GM23248 (cell line): ENCODE measurements around the gene GPD1L. TPM values are rescaled to one million over a fixed set of nuclear protein-coding genes. Genes with fewer than 3 reads are reported as not detected.

Experiments
- DNase-seq: peaks from one replicate; pipeline ENCODE4 v3.0.0-alpha.2; 2015
- H2AFZ ChIP-seq: fragments of 200-600 bp; sonication (generic); 2 replicates; pipeline ENCODE4 v1.6.1; 2016; ENCODE audit warnings: antibody characterized with exemption
- H3F3A ChIP-seq: fragments of 200-600 bp; sonication (generic); 2 replicates; pipeline ENCODE4 v1.6.1; 2016; ENCODE audit warnings: mild to moderate bottlenecking, antibody characterized with exemption, mixed run types; ENCODE audit not compliant: insufficient read depth
- H3K27ac ChIP-seq: fragments of 200-600 bp; sonication (generic); 2 replicates; pipeline ENCODE4 v1.5.1; 2016; ENCODE audit warnings: mild to moderate bottlenecking
- H3K27me3 ChIP-seq: fragments of 200-600 bp; sonication (generic); replicated peaks from 2 replicates; pipeline ENCODE4 v1.6.1; 2016; ENCODE audit warnings: mild to moderate bottlenecking; ENCODE audit not compliant: insufficient read depth
- H3K36me3 ChIP-seq: fragments of 200-600 bp; sonication (generic); 2 replicates; pipeline ENCODE4 v1.6.1; 2016; ENCODE audit warnings: low read depth, mild to moderate bottlenecking
- H3K4me1 ChIP-seq: fragments of 200-600 bp; sonication (generic); 2 replicates; pipeline ENCODE4 v1.6.1; 2016; ENCODE audit warnings: mild to moderate bottlenecking; ENCODE audit not compliant: insufficient read depth
- H3K4me2 ChIP-seq: fragments of 200-600 bp; sonication (generic); one replicate; pipeline ENCODE4 v1.6.1; 2016; ENCODE audit warnings: mild to moderate bottlenecking; ENCODE audit not compliant: unreplicated experiment
- H3K4me3 ChIP-seq: fragments of 200-600 bp; sonication (generic); 2 replicates; pipeline ENCODE4 v1.5.1; 2016; ENCODE audit warnings: mild to moderate bottlenecking
- H3K79me2 ChIP-seq: fragments of 200-600 bp; sonication (generic); 2 replicates; pipeline ENCODE4 v1.6.1; 2016; ENCODE audit warnings: mild to moderate bottlenecking; ENCODE audit not compliant: insufficient read depth
- H3K9ac ChIP-seq: fragments of 200-600 bp; sonication (generic); 2 replicates; pipeline ENCODE4 v1.6.1; 2016; ENCODE audit warnings: mild to moderate bottlenecking
- H3K9me2 ChIP-seq: fragments of 200-600 bp; sonication (generic); 2 replicates; pipeline ENCODE4 v1.6.1; 2016; ENCODE audit warnings: mixed run types, mild to moderate bottlenecking, moderate library complexity; ENCODE audit not compliant: insufficient read depth
- H3K9me3 ChIP-seq: fragments of 200-600 bp; sonication (generic); one replicate; pipeline ENCODE4 v1.6.1; 2017; ENCODE audit warnings: low read depth
- H4K20me1 ChIP-seq: fragments of 200-600 bp; sonication (generic); 2 replicates; pipeline ENCODE4 v1.6.0; 2016; ENCODE audit not compliant: insufficient read depth
- EZH2 ChIP-seq: fragments of 200-600 bp; sonication (generic); IDR thresholded peaks from 2 replicates; pipeline ENCODE4 v1.6.1; 2018; ENCODE audit warnings: antibody characterized with exemption, mild to moderate bottlenecking; ENCODE audit not compliant: insufficient read depth, poor library complexity, severe bottlenecking
- EZH2phosphoT487 ChIP-seq: fragments of 200-600 bp; sonication (generic); IDR thresholded peaks from 2 replicates; pipeline ENCODE4 v1.6.1; 2018; ENCODE audit warnings: antibody characterized with exemption, moderate library complexity, mild to moderate bottlenecking, low read depth; ENCODE audit not compliant: insufficient read depth
- WGBS, 2 experiments: methylation state at CpG; one replicate each; pipeline ENCODE4 v1.1.6; 2015 to 2017; ENCODE audit warnings: low lambda C conversion rate in 2 of 2, low coverage in 1 of 2; ENCODE audit errors: missing lambda C conversion rate in 2 of 2; 5-methylcytosine and 5-hydroxymethylcytosine counted together
- in situ Hi-C: fragments of 300-500 bp; cut with MboI; formaldehyde crosslinking; loops from 2 replicates; pipeline ENCODE4 v1.15.0; 2020
- polyA plus RNA-seq: library from polyadenylated mRNA; unstranded; fragments of >200 nt; fragmentation: Nextera tagmentation; extraction: Ambion mirVana; gene quantifications from 2 replicates; pipeline ENCODE4 v1.2.1, GENCODE V29; 2016
- total RNA-seq: library from RNA; depleted of rRNA; stranded (reverse); fragments of >200 nt; shearing (Covaris generic); gene quantifications from 2 replicates; pipeline ENCODE4 v1.2.3, GENCODE V29; 2014

GPD1L gene
- total and polyA plus RNA-seq, 2 experiments from 2014 or later, result 2.4 to 3.5 TPM

- no peak for DNase-seq
- TF ChIP-seq EZH2phosphoT487 (no peak), EZH2 (no peak)
- in situ Hi-C loops, result no loop called here
- H3K9me2 ChIP-seq, result no peaks in the 10 kb centered on the region
- H3K79me2 ChIP-seq, result no peaks in the 10 kb centered on the region
- H3F3A ChIP-seq, result no peaks in the 10 kb centered on the region
- no peaks in the 10 kb centered on the region for H3K9me3 ChIP-seq
- no peaks in the 10 kb centered on the region for H4K20me1 ChIP-seq
- H3K4me1 ChIP-seq, result no peaks in the 10 kb centered on the region
- no peak overlapping the region for H3K4me2 ChIP-seq
- no peak overlapping the region for H3K9ac ChIP-seq
- H3K27me3 ChIP-seq, result peaks cover 38% of the 10 kb centered on the region
- 60 to 63% methylated on average over 7 of the region's 7 CpGs for WGBS, 2 experiments
- no peaks in the 10 kb centered on the region for H3K36me3 ChIP-seq
- H3K27ac ChIP-seq, result no peak overlapping the region
- H3K4me3 ChIP-seq, result no peak overlapping the region
- no peak overlapping the region for H2AFZ ChIP-seq
Measured at GRCh38 chr3:32200490-32200889, 94.1 kb downstream of the GPD1L start.

- no peaks in the 10 kb centered on the region for H4K20me1 ChIP-seq
- no peak overlapping the region for H3K27ac ChIP-seq
- H3K4me1 ChIP-seq, result no peaks in the 10 kb centered on the region
- H3K79me2 ChIP-seq, result no peaks in the 10 kb centered on the region
- H3K4me3 ChIP-seq, result no peak overlapping the region
- DNase-seq, result no peak
- peaks cover 34% of the 10 kb centered on the region for H3K27me3 ChIP-seq
- no peak overlapping the region for H3K4me2 ChIP-seq
- no peaks in the 10 kb centered on the region for H3K9me2 ChIP-seq
- TF ChIP-seq EZH2, result no peak
- TF ChIP-seq EZH2phosphoT487, result no peak
- no peaks in the 10 kb centered on the region for H3K9me3 ChIP-seq
- no peak overlapping the region for H3K9ac ChIP-seq
- in situ Hi-C loops, result no loop called here
- WGBS, 2 experiments, result 48 to 60% methylated on average over 10 of the region's 10 CpGs
- no peak overlapping the region for H2AFZ ChIP-seq
- H3F3A ChIP-seq, result no peaks in the 10 kb centered on the region
- no peaks in the 10 kb centered on the region for H3K36me3 ChIP-seq
Measured at GRCh38 chr3:32200992-32201758, 94.8 kb downstream of the GPD1L start.

- WGBS, 2 experiments, result 37 to 48% methylated on average over 1 of the region's 1 CpG
- peaks cover 29% of the 10 kb centered on the region for H3K27me3 ChIP-seq
- no peak overlapping the region for H3K4me2 ChIP-seq
- H3K27ac ChIP-seq, result no peak overlapping the region
- no peak for DNase-seq
- H2AFZ ChIP-seq, result no peak overlapping the region
- no peaks in the 10 kb centered on the region for H3K9me3 ChIP-seq
- no peaks in the 10 kb centered on the region for H3K79me2 ChIP-seq
- in situ Hi-C loops, result no loop called here
- H3K4me3 ChIP-seq, result no peak overlapping the region
- H3K36me3 ChIP-seq, result no peaks in the 10 kb centered on the region
- no peaks in the 10 kb centered on the region for H3K4me1 ChIP-seq
- H4K20me1 ChIP-seq, result no peaks in the 10 kb centered on the region
- no peaks in the 10 kb centered on the region for H3K9me2 ChIP-seq
- TF ChIP-seq EZH2, result no peak
- TF ChIP-seq EZH2phosphoT487, result no peak
- H3K9ac ChIP-seq, result no peak overlapping the region
- no peaks in the 10 kb centered on the region for H3F3A ChIP-seq
Measured at GRCh38 chr3:32202496-32202895, 96.1 kb downstream of the GPD1L start.

- no peak for TF ChIP-seq EZH2phosphoT487
- TF ChIP-seq EZH2, result no peak
Measured at GRCh38 chr3:32203854-32204253, 97.4 kb downstream of the GPD1L start.

More at GRCh38 chr3:32203854-32204253, 97.4 kb downstream of the GPD1L start:
- H3K4me1 ChIP-seq, result no peaks in the 10 kb centered on the region
- no peak overlapping the region for H3K27ac ChIP-seq
- no peaks in the 10 kb centered on the region for H3K36me3 ChIP-seq
- H2AFZ ChIP-seq, result no peak overlapping the region
- H3K9ac ChIP-seq, result no peak overlapping the region
- H3K4me2 ChIP-seq, result no peak overlapping the region
- in situ Hi-C loops, result no loop called here
- no peak overlapping the region for H3K4me3 ChIP-seq
- peak; percentile 47 for DNase-seq
- no peaks in the 10 kb centered on the region for H4K20me1 ChIP-seq
- no peaks in the 10 kb centered on the region for H3K9me2 ChIP-seq
- H3K27me3 ChIP-seq, result peaks cover 29% of the 10 kb centered on the region
- no peaks in the 10 kb centered on the region for H3F3A ChIP-seq
- no peaks in the 10 kb centered on the region for H3K9me3 ChIP-seq
- no peaks in the 10 kb centered on the region for H3K79me2 ChIP-seq
